K562 (cell line): ENCODE data around the gene SDCCAG8. TPM values are rescaled to one million over a fixed set of nuclear protein-coding genes. Genes with fewer than 3 reads are reported as not detected.

Source experiments
- ATAC-seq: fragments of 200-7000 bp; cut with Tn5 transposase; 3 replicates; pipeline ENCODE4 v1.9.1; 2020; ENCODE audit warnings: moderate library complexity
- BruUV-seq: library from RNA; stranded (reverse); fragments of 400-500 nt; replicated peaks from 2 replicates; lab custom pipeline; 2021; lab: Mats Ljungman, UMichigan
- CTCF ChIA-PET: fragments of 300-600 bp; formaldehyde crosslinking; extraction: SDS; loops from one replicate; lab custom pipeline; 2021; ENCODE audit warnings: low intra/inter-chr PET ratio; lab: Yijun Ruan, JAX
- POLR2A ChIA-PET: fragments of 300-600, 350-650 bp; sonication (Branson Sonifier 250); formaldehyde crosslinking; extraction: SDS; loops from one replicate; lab custom pipeline; 2021; ENCODE audit warnings: antibody characterized with exemption, inconsistent platforms; lab: Yijun Ruan, JAX
- DNase-seq, 4 experiments: peaks; one replicate each; pipeline versions ENCODE4 v3.0.0 to v3.0.0-alpha.2; 2011 to 2018; ENCODE audit warnings: low spot score in 3 of 4, mixed read lengths in 3 of 4; ENCODE audit errors: extremely low read depth in 1 of 4
- FAIRE-seq: peaks from 2 replicates; lab custom pipeline; 2011; peaks lifted over from hg19 to GRCh38; lab: Jason Lieb, UNC
- H2AFZ ChIP-seq: 2 replicates; pipeline ENCODE4 v1.6.0; 2011; ENCODE audit warnings: low read depth, low read length, control low read depth, inconsistent platforms
- H3K27ac ChIP-seq: fragments of 200-600 bp; 3 replicates; pipeline ENCODE4 v1.8.0; 2011; ENCODE audit warnings: low read depth, mild to moderate bottlenecking, control low read depth, inconsistent platforms, low read length, moderate library complexity, mixed read lengths; ENCODE audit errors: extremely low read depth
- H3K27me3 ChIP-seq, 2 experiments: fragments of 300-600 bp in 1 of 2; 2 replicates in 1 of 2; 3 replicates in 1 of 2; pipeline versions ENCODE4 v1.6.0 to v1.8.0; 2011; ENCODE audit warnings: inconsistent platforms in 2 of 2, low read length in 2 of 2, mild to moderate bottlenecking in 1 of 2, mixed read lengths in 1 of 2, moderate library complexity in 1 of 2; ENCODE audit not compliant: control insufficient read depth in 2 of 2, insufficient read depth in 2 of 2
- H3K36me3 ChIP-seq: fragments of 300-600 bp; 3 replicates; pipeline ENCODE4 v1.8.0; 2011; ENCODE audit warnings: mild to moderate bottlenecking, low read length, inconsistent platforms; ENCODE audit not compliant: control insufficient read depth, insufficient read depth
- H3K4me1 ChIP-seq, 2 experiments: fragments of 200-600 bp in 1 of 2; replicated peaks in 1 of 2; 2 replicates in 1 of 2; 3 replicates in 1 of 2; pipeline versions ENCODE4 v1.5.1 to v1.8.0; 2011; ENCODE audit warnings: inconsistent platforms in 2 of 2, low read length in 2 of 2, mild to moderate bottlenecking in 1 of 2, mixed read lengths in 1 of 2, moderate library complexity in 1 of 2; ENCODE audit not compliant: control insufficient read depth in 2 of 2, insufficient read depth in 2 of 2
- H3K4me2 ChIP-seq: 2 replicates; pipeline ENCODE4 v1.6.1; 2011; ENCODE audit warnings: low read length, control low read depth, inconsistent platforms, mixed read lengths; ENCODE audit not compliant: insufficient read depth
- H3K4me3 ChIP-seq: fragments of 200-600 bp; sonication (generic), shearing (Covaris generic); 2 replicates; pipeline ENCODE4 v1.5.1; 2016; ENCODE audit warnings: control low read depth, inconsistent platforms
- H3K79me2 ChIP-seq: fragments of 200-600 bp; 3 replicates; pipeline ENCODE4 v1.8.0; 2011; ENCODE audit warnings: low read length, inconsistent platforms; ENCODE audit not compliant: control insufficient read depth, insufficient read depth
- H3K9ac ChIP-seq, 2 experiments: 2 replicates each; pipeline versions ENCODE4 v1.6.0 to v1.6.1; 2011; ENCODE audit warnings: low read depth in 2 of 2, low read length in 2 of 2, control low read depth in 1 of 2, inconsistent platforms in 1 of 2, mild to moderate bottlenecking in 1 of 2, mixed read lengths in 1 of 2; ENCODE audit not compliant: insufficient read depth in 1 of 2
- H3K9me1 ChIP-seq: one replicate; pipeline ENCODE4 v1.6.0; 2011; ENCODE audit warnings: inconsistent platforms, mild to moderate bottlenecking, low read length, moderate library complexity; ENCODE audit not compliant: control insufficient read depth, insufficient read depth
- H3K9me3 ChIP-seq: replicated peaks from 2 replicates; pipeline ENCODE4 v1.5.1; 2011; ENCODE audit warnings: low read depth, low read length, inconsistent platforms; ENCODE audit not compliant: control insufficient read depth, insufficient read depth
- H4K20me1 ChIP-seq: replicated peaks from 2 replicates; pipeline ENCODE4 v1.6.1; 2011; ENCODE audit warnings: low read length, inconsistent platforms, mixed read lengths; ENCODE audit not compliant: control insufficient read depth, insufficient read depth
- CHD4 ChIP-seq: fragments of 200-600 bp; sonication (generic); IDR thresholded peaks from 3 replicates; pipeline ENCODE4 v1.6.1; 2012; ENCODE audit warnings: low read depth, mild to moderate bottlenecking, mixed read lengths, low read length, inconsistent platforms; ENCODE audit not compliant: insufficient read depth, insufficient replicate concordance, poor library complexity, severe bottlenecking
- CXXC5 ChIP-seq: fragments of 250-450 bp; sonication (Bioruptor Pico); IDR thresholded peaks from 2 replicates; pipeline ENCODE4 v1.8.0; 2022; ENCODE audit warnings: inconsistent platforms, mild to moderate bottlenecking, moderate library complexity
- FOSL1 ChIP-seq: fragments of 200-800 bp; sonication (Bioruptor generic); conservative IDR thresholded peaks from 2 replicates; pipeline ENCODE4 v1.6.1; 2016; ENCODE audit warnings: missing genetic modification characterization, missing compliant biosample characterization
- HMG20A ChIP-seq: fragments of 450-650 bp; formaldehyde crosslinking; conservative IDR thresholded peaks from 2 replicates; pipeline ENCODE4 v1.4.0; 2020; ENCODE audit warnings: mild to moderate bottlenecking, mixed read lengths
- IRF2 ChIP-seq: sonication (generic); formaldehyde crosslinking; IDR thresholded peaks from 2 replicates; pipeline ENCODE4 v1.8.1; 2022; ENCODE audit warnings: mild to moderate bottlenecking, missing genetic modification reagents
- KDM5B ChIP-seq: fragments of 200-600 bp; sonication (generic); IDR thresholded peaks from 2 replicates; pipeline ENCODE4 v1.6.1; 2012; ENCODE audit warnings: low read depth, mild to moderate bottlenecking, moderate library complexity, low read length, control low read depth, inconsistent platforms; ENCODE audit not compliant: insufficient replicate concordance
- LEF1 ChIP-seq: fragments of 450-650 bp; IDR thresholded peaks from 2 replicates; pipeline ENCODE4 v1.6.1; 2016; ENCODE audit warnings: mild to moderate bottlenecking
- MAFF ChIP-seq: IDR thresholded peaks from 2 replicates; pipeline ENCODE4 v1.6.1; 2012; ENCODE audit warnings: low read length, improper control_type of control experiment
- MAFK ChIP-seq: IDR thresholded peaks from 2 replicates; pipeline ENCODE4 v1.6.1; 2011; ENCODE audit warnings: low read length, improper control_type of control experiment
- NFIX ChIP-seq: fragments of 250-450 bp; sonication (Bioruptor Pico); IDR thresholded peaks from 2 replicates; pipeline ENCODE4 v1.4.0; 2020; ENCODE audit warnings: low read depth, mild to moderate bottlenecking, moderate library complexity
- RB1 ChIP-seq: fragments of 450-650 bp; IDR thresholded peaks from 2 replicates; pipeline ENCODE4 v1.6.1; 2017; ENCODE audit warnings: low read depth, mild to moderate bottlenecking
- SMAD1 ChIP-seq: fragments of 150-350 bp; IDR thresholded peaks from 2 replicates; pipeline ENCODE4 v1.6.1; 2014; ENCODE audit warnings: low read length, low read depth; ENCODE audit not compliant: partially characterized antibody
- SNRNP70 ChIP-seq: fragments of 200-400 bp; formaldehyde crosslinking; optimal IDR thresholded peaks from 2 replicates; pipeline ENCODE3; 2017; ENCODE audit warnings: low read depth, low read length
- TAF1 ChIP-seq: IDR thresholded peaks from 2 replicates; pipeline ENCODE4 v1.6.1; 2011; ENCODE audit warnings: mild to moderate bottlenecking, low read length, moderate library complexity; ENCODE audit not compliant: insufficient read depth, control insufficient read depth, severe bottlenecking; ENCODE audit errors: extremely low read depth
- TAF9B ChIP-seq: fragments of 450-650 bp; IDR thresholded peaks from 2 replicates; pipeline ENCODE4 v1.6.1; 2018; ENCODE audit warnings: mild to moderate bottlenecking; ENCODE audit not compliant: partially characterized antibody
- U2AF1 ChIP-seq: fragments of 200-400 bp; formaldehyde crosslinking; optimal IDR thresholded peaks from 2 replicates; pipeline ENCODE3; 2017; ENCODE audit warnings: mild to moderate bottlenecking, low read depth, low read length, moderate library complexity
- ZNF174 ChIP-seq: fragments of 250-450 bp; sonication (Bioruptor Pico); IDR thresholded peaks from 2 replicates; pipeline ENCODE4 v1.4.0; 2020; ENCODE audit warnings: mild to moderate bottlenecking
- ZNF764 ChIP-seq: fragments of 250-450 bp; sonication (Bioruptor Pico); IDR thresholded peaks from 2 replicates; pipeline ENCODE4 v1.4.0; 2020; ENCODE audit warnings: low read depth, mild to moderate bottlenecking, moderate library complexity
- WGBS: fragments of 100-300 bp; shearing (Covaris generic); methylation state at CpG from one replicate; pipeline ENCODE4 v1.1.6; 2016; ENCODE audit warnings: low coverage, mixed read lengths; ENCODE audit not compliant: insufficient coverage; ENCODE audit errors: missing lambda C conversion rate; 5-methylcytosine and 5-hydroxymethylcytosine counted together
- in situ Hi-C: fragments of 300-500 bp; cut with MboI; formaldehyde crosslinking; loops from 4 replicates; pipeline ENCODE4 v1.15.0; 2018; ENCODE audit warnings: inconsistent platforms, mixed read lengths
- intact Hi-C: fragments of 100-400 bp; cut with micrococcal nuclease; formaldehyde crosslinking; loops from 2 replicates; pipeline ENCODE4 v1.14.2; 2022
- polyA plus RNA-seq, 8 experiments: library from polyadenylated mRNA; depleted of rRNA in 4 of 8; stranded (reverse) in 5 of 8; unstranded in 3 of 8; fragments of >200 nt; fragmentation: Nextera tagmentation in 2 of 8; fragmentation: Illumina TruSeq in 1 of 8; extraction: Ambion mirVana in 2 of 8; extraction: Trizol in 1 of 8; gene quantifications; 2 replicates each; pipeline versions ENCODE4 v1.2.1 to v1.2.3, GENCODE V29; 2011 to 2014; ENCODE audit warnings: inconsistent platforms in 1 of 8, missing spikeins in 1 of 8
- total RNA-seq, 7 experiments: library from RNA; depleted of rRNA in 6 of 7; stranded (reverse); fragments of >200 nt in 6 of 7; fragmentation: Illumina TruSeq in 2 of 7; extraction: Trizol in 2 of 7; gene quantifications; 2 replicates each; pipeline versions ENCODE4 v1.2.1 to v1.2.3, GENCODE V29; 2011 to 2021; ENCODE audit warnings: low replicate concordance in 1 of 7
- TF ChIP-seq, protein P1 (sequence below): fragments of 450-650 bp; conservative IDR thresholded peaks from 2 replicates; pipeline ENCODE4 v1.6.1; 2016; ENCODE audit warnings: missing genetic modification characterization, low read depth, mild to moderate bottlenecking, missing compliant biosample characterization, moderate library complexity

The SDCCAG8 gene
- total and polyA plus RNA-seq, 9 of the 15 experiments (the other 6 are each of a cell fraction or from before 2014, with no cell fraction given), result 17.9 to 36.7 (median 25.4) TPM

DNA sequence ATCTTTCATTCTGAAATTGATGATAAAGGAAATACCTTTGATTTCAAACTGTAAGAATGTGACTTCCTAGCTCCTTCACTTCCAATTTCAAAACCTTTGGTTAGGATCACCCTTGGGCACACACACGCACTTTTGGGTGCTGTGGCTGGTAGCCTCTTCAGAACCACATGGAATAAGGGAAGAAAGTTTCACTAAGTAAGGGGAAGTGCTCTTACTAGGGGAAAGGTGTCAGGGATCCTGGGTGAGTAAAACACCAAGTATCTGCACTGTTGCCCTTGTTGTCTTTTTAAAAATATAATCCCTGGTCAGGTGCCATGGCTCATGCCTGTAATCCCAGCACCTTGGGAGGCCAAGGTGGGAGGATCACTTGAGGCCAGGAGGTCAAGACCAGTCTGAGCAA, 132.4 kb downstream of the SDCCAG8 start:
- in situ Hi-C loops (no loop called here), intact Hi-C loops (no loop called here)
- Histone ChIP-seq H2AFZ (no peak overlapping the region), H4K20me1 (no peaks in the 10 kb centered on the region), H3K4me1 (no peaks in the 10 kb centered on the region), H3K4me2 (no peak overlapping the region), H3K9me3 (no peaks in the 10 kb centered on the region), H3K36me3 (no peaks in the 10 kb centered on the region), H3K27me3 (no peaks in the 10 kb centered on the region), H3K27ac (no peak overlapping the region), H3K9me1 (no peaks in the 10 kb centered on the region), H3K4me3 (no peak overlapping the region), H3K9ac (no peak overlapping the region), H3K79me2 (no peaks in the 10 kb centered on the region)
- TF ChIP-seq CXXC5 (CRISPR knock-in tag) (no peak), SNRNP70 (no peak), NFIX (CRISPR knock-in tag) (no peak), TAF1 (no peak), MAFF (no peak), KDM5B (no peak), HMG20A (CRISPR knock-in tag) (no peak), CHD4 (no peak), SMAD1 (no peak), RB1 (no peak), MAFK (no peak), IRF2 (CRISPR knock-in tag) (no peak), U2AF1 (no peak), TAF9B (no peak), LEF1 (no peak), ZNF764 (CRISPR knock-in tag) (no peak), ZNF174 (CRISPR knock-in tag) (no peak), FOSL1 (no peak)
- TF ChIP-seq, protein P1, sequence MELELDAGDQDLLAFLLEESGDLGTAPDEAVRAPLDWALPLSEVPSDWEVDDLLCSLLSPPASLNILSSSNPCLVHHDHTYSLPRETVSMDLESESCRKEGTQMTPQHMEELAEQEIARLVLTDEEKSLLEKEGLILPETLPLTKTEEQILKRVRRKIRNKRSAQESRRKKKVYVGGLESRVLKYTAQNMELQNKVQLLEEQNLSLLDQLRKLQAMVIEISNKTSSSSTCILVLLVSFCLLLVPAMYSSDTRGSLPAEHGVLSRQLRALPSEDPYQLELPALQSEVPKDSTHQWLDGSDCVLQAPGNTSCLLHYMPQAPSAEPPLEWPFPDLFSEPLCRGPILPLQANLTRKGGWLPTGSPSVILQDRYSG (tag), result no peak
- ChIA-PET CTCF (no interaction called here), POLR2A (no interaction called here)
- 47% methylated on average over 1 of the region's 1 CpG for WGBS
- ATAC-seq (no peak), FAIRE-seq (no peak), DNase-seq (no peak)
- no TSS peak for BruUV-seq
